ENCODE data around the gene KIFBP.

The KIFBP gene

GRCh38 chr10:69057261-69057950 is 68.8 kb downstream of the KIFBP start:
- peak; percentile 11 for TF ChIP-seq CTCF (conservative IDR thresholded peaks at IDR 0.05; ENCODE audit: low read depth, low read length)
- peak; percentile 27 for DNase-seq (ENCODE audit: low read depth)
- no peak overlapping the region for H3K4me3 ChIP-seq (ENCODE audit: low read depth, low read length)

- TF ChIP-seq CTCF (conservative IDR thresholded peaks at IDR 0.05; ENCODE audit: low read depth, low read length), result no peak
- H3K4me3 ChIP-seq (ENCODE audit: low read depth, low read length), result no peak overlapping the region
- DNase-seq (ENCODE audit: low read depth), result peak; percentile 46
These were observed 69.3 kb downstream of the KIFBP start for GRCh38 chr10:69057951-69058297.

- H3K4me3 ChIP-seq (ENCODE audit: low read depth, low read length), result no peak overlapping the region
- no peak for DNase-seq (ENCODE audit: low read depth)
- TF ChIP-seq CTCF (conservative IDR thresholded peaks at IDR 0.05; ENCODE audit: low read depth, low read length), result no peak
These were observed 71.7 kb downstream of the KIFBP start for GRCh38 chr10:69060127-69060798.

GRCh38 chr10:69061305-69062161 is 72.9 kb downstream of the KIFBP start:
- peak overlapping the region; percentile 40 for H3K4me3 ChIP-seq (ENCODE audit: low read depth, low read length)
- TF ChIP-seq CTCF (conservative IDR thresholded peaks at IDR 0.05; ENCODE audit: low read depth, low read length), result no peak
- peak; percentile 100 for DNase-seq (ENCODE audit: low read depth)

GRCh38 chr10:69062901-69063300 is 74.3 kb downstream of the KIFBP start:
- H3K4me3 ChIP-seq (ENCODE audit: low read depth, low read length), result no peak overlapping the region
- no peak for DNase-seq (ENCODE audit: low read depth)
- TF ChIP-seq CTCF (conservative IDR thresholded peaks at IDR 0.05; ENCODE audit: low read depth, low read length), result no peak

- DNase-seq (ENCODE audit: low read depth), result peak; percentile 39
- H3K4me3 ChIP-seq (ENCODE audit: low read depth, low read length), result no peak overlapping the region
- TF ChIP-seq CTCF (conservative IDR thresholded peaks at IDR 0.05; ENCODE audit: low read depth, low read length), result no peak
These were observed 76.2 kb downstream of the KIFBP start for GRCh38 chr10:69064762-69065328.

All from choroid plexus epithelial cell (primary cell).